Measurements from ENCODE around the gene PDE4B. TPM values are rescaled to one million over a fixed set of nuclear protein-coding genes. Genes with fewer than 3 reads are reported as not detected.

Gene PDE4B
- total RNA-seq, 1 donor from 2014 or later, result 7.6 TPM

DNA sequence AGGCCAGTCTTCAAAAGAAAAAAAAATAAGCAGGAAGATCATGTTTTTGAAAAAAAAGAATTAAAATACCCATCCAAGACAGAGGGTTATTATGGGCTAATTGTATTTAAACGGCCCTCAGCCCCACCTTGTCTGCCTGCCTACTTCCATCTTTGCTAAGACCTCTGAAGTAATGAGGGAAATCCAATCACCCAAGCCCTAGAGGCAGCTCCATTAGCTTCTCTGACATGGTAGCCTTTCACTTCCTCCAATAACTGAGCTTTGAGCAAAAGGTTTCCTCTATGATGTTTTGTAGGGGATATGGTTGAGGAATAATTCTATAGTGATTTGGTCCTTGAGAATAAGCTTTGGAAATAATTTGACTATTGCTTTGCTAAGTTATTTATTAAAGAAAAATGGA lies 563.1 kb downstream of the PDE4B start:
- H3K79me2 ChIP-seq (ENCODE audit: insufficient read depth, low read length), result no peaks in the 10 kb centered on the region
- no peaks in the 10 kb centered on the region for H4K20me1 ChIP-seq (ENCODE audit: insufficient read depth, low read length)
- H3K4me3 ChIP-seq (ENCODE audit: insufficient read depth, low read depth, low read length), result no peak overlapping the region
- DNase-seq (ENCODE audit: low read depth) (no peak), FAIRE-seq (peak; percentile 5)
- H3K4me1 Mint-ChIP-seq (ENCODE audit: low read depth, unreplicated experiment), result peaks cover 44% of the 10 kb centered on the region
- no peak overlapping the region for H3K4me2 ChIP-seq (ENCODE audit: low read length)
- H3K9me3 ChIP-seq (ENCODE audit: insufficient read depth, low read depth, low read length), result no peaks in the 10 kb centered on the region
- peaks cover 1% of the 10 kb centered on the region for H3K36me3 Mint-ChIP-seq (ENCODE audit: low read depth, unreplicated experiment)
- TF ChIP-seq EZH2 (IDR thresholded peaks at IDR 0.05; ENCODE audit: insufficient read depth, low read length), result no peak
- TF ChIP-seq, protein P1, sequence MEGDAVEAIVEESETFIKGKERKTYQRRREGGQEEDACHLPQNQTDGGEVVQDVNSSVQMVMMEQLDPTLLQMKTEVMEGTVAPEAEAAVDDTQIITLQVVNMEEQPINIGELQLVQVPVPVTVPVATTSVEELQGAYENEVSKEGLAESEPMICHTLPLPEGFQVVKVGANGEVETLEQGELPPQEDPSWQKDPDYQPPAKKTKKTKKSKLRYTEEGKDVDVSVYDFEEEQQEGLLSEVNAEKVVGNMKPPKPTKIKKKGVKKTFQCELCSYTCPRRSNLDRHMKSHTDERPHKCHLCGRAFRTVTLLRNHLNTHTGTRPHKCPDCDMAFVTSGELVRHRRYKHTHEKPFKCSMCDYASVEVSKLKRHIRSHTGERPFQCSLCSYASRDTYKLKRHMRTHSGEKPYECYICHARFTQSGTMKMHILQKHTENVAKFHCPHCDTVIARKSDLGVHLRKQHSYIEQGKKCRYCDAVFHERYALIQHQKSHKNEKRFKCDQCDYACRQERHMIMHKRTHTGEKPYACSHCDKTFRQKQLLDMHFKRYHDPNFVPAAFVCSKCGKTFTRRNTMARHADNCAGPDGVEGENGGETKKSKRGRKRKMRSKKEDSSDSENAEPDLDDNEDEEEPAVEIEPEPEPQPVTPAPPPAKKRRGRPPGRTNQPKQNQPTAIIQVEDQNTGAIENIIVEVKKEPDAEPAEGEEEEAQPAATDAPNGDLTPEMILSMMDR (IDR thresholded peaks at IDR 0.05; ENCODE audit: insufficient read depth, low read depth, low read length), result no peak
- no peaks in the 10 kb centered on the region for H3K27me3 ChIP-seq (ENCODE audit: insufficient read depth, low read length)
- peaks cover 6% of the 10 kb centered on the region for H3K4me1 ChIP-seq (ENCODE audit: insufficient read depth, low read length)
- no peak overlapping the region for H2AFZ ChIP-seq (ENCODE audit: low read depth, low read length)
- no peak overlapping the region for H3K4me3 Mint-ChIP-seq (ENCODE audit: unreplicated experiment)
- H3K36me3 ChIP-seq (ENCODE audit: insufficient read depth, low read length), result no peaks in the 10 kb centered on the region
- no peak overlapping the region for H3K9ac ChIP-seq (ENCODE audit: low read length)
- no peaks in the 10 kb centered on the region for H3K9me3 Mint-ChIP-seq (ENCODE audit: unreplicated experiment)
- no peaks in the 10 kb centered on the region for H3K27me3 Mint-ChIP-seq (ENCODE audit: low read depth, unreplicated experiment)
- H3K27ac Mint-ChIP-seq (ENCODE audit: unreplicated experiment), result no peak overlapping the region
- no peak overlapping the region for H3K27ac ChIP-seq (ENCODE audit: low read depth, low read length)

DNA sequence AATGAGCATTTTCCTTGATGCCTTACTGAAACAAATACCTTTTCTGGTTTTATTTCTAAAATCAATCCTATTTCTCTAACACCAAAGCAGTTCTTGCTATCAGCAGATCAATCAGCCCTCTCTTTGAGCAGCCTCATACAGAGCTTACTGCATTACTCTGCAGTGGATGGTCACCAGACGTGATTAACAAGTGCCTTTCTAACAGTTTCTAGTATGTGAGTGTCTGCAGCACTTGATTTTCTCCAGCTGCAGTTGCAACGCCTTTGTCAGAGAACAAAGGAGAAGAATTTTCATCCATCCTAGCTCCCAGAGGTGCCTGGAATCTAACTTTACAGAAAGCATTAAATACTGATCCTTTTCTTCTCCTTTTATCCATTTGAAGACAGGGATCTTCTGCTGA lies 563.9 kb downstream of the PDE4B start:
- DNase-seq (ENCODE audit: low read depth) (no peak), FAIRE-seq (no peak)
- Histone ChIP-seq H3K9ac (ENCODE audit: low read length) (no peak overlapping the region), H3K4me2 (ENCODE audit: low read length) (no peak overlapping the region), H3K27ac (ENCODE audit: low read depth, low read length) (no peak overlapping the region), H3K36me3 (ENCODE audit: insufficient read depth, low read length) (no peaks in the 10 kb centered on the region), H3K9me3 (ENCODE audit: insufficient read depth, low read depth, low read length) (no peaks in the 10 kb centered on the region), H3K79me2 (ENCODE audit: insufficient read depth, low read length) (no peaks in the 10 kb centered on the region), H2AFZ (ENCODE audit: low read depth, low read length) (no peak overlapping the region), H3K4me1 (ENCODE audit: insufficient read depth, low read length) (peaks cover 6% of the 10 kb centered on the region), H3K4me3 (ENCODE audit: insufficient read depth, low read depth, low read length) (no peak overlapping the region), H4K20me1 (ENCODE audit: insufficient read depth, low read length) (no peaks in the 10 kb centered on the region), H3K27me3 (ENCODE audit: insufficient read depth, low read length) (no peaks in the 10 kb centered on the region)
- Mint-ChIP-seq H3K36me3 (ENCODE audit: low read depth, unreplicated experiment) (peaks cover 1% of the 10 kb centered on the region), H3K27me3 (ENCODE audit: low read depth, unreplicated experiment) (no peaks in the 10 kb centered on the region), H3K9me3 (ENCODE audit: unreplicated experiment) (no peaks in the 10 kb centered on the region), H3K27ac (ENCODE audit: unreplicated experiment) (no peak overlapping the region), H3K4me1 (ENCODE audit: low read depth, unreplicated experiment) (peaks cover 37% of the 10 kb centered on the region), H3K4me3 (ENCODE audit: unreplicated experiment) (no peak overlapping the region)
- no peak for TF ChIP-seq EZH2 (IDR thresholded peaks at IDR 0.05; ENCODE audit: insufficient read depth, low read length)

DNA sequence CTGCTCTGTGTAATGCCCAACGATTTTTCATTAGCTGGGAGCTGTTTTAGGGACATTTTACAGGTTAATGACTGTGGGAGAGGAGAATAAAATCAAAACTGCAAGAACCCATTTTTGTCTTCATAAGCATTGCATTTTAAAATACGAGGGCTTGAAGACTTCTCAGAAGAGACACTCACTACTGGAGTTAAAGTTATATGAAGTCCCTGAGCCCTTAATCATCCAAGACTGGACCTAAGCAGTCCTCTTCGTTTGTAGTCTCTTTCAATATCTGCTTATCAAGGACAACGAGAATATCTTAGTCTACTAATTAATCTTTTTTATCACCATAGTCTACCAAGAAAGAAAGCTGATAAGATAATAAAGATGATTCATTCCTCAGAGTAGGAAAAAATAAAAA lies 564.3 kb downstream of the PDE4B start:
- Histone ChIP-seq H2AFZ (ENCODE audit: low read depth, low read length) (no peak overlapping the region), H3K4me3 (ENCODE audit: insufficient read depth, low read depth, low read length) (no peak overlapping the region), H3K4me2 (ENCODE audit: low read length) (no peak overlapping the region), H3K79me2 (ENCODE audit: insufficient read depth, low read length) (no peaks in the 10 kb centered on the region), H3K36me3 (ENCODE audit: insufficient read depth, low read length) (no peaks in the 10 kb centered on the region), H4K20me1 (ENCODE audit: insufficient read depth, low read length) (no peaks in the 10 kb centered on the region), H3K9ac (ENCODE audit: low read length) (no peak overlapping the region), H3K9me3 (ENCODE audit: insufficient read depth, low read depth, low read length) (no peaks in the 10 kb centered on the region), H3K27ac (ENCODE audit: low read depth, low read length) (no peak overlapping the region), H3K4me1 (ENCODE audit: insufficient read depth, low read length) (peaks cover 6% of the 10 kb centered on the region), H3K27me3 (ENCODE audit: insufficient read depth, low read length) (no peaks in the 10 kb centered on the region)
- no peaks in the 10 kb centered on the region for H3K9me3 Mint-ChIP-seq (ENCODE audit: unreplicated experiment)
- no peaks in the 10 kb centered on the region for H3K27me3 Mint-ChIP-seq (ENCODE audit: low read depth, unreplicated experiment)
- TF ChIP-seq, protein P1 (IDR thresholded peaks at IDR 0.05; ENCODE audit: insufficient read depth, low read depth, low read length), result no peak
- no peak for TF ChIP-seq EZH2 (IDR thresholded peaks at IDR 0.05; ENCODE audit: insufficient read depth, low read length)
- peaks cover 1% of the 10 kb centered on the region for H3K36me3 Mint-ChIP-seq (ENCODE audit: low read depth, unreplicated experiment)
- no peak overlapping the region for H3K4me3 Mint-ChIP-seq (ENCODE audit: unreplicated experiment)
- FAIRE-seq, result peak; percentile 20
- no peak overlapping the region for H3K27ac Mint-ChIP-seq (ENCODE audit: unreplicated experiment)
- peaks cover 33% of the 10 kb centered on the region for H3K4me1 Mint-ChIP-seq (ENCODE audit: low read depth, unreplicated experiment)
- DNase-seq (ENCODE audit: low read depth), result no peak
